WI38 (cell line): ENCODE data around the gene PRLR.
A peak's percentile ranks its signal among the peaks of the same experiment; 100 is the strongest.

ENCODE experiments used
- H3K4me3 ChIP-seq: 2 replicates; pipeline ENCODE4 v1.5.1; 2011; ENCODE audit warnings: low read depth, mild to moderate bottlenecking, control low read depth, low read length
- CTCF ChIP-seq: IDR thresholded peaks from 2 replicates; pipeline ENCODE4 v1.5.1; 2012; ENCODE audit warnings: low read depth, mild to moderate bottlenecking, control low read depth, low read length

Gene PRLR

GRCh38 chr5:35203403-35203802 lies 26.9 kb downstream of the PRLR start:
- TF ChIP-seq CTCF = no peak
- H3K4me3 ChIP-seq = no peak overlapping the region

GRCh38 chr5:35202319-35203111 lies 27.8 kb downstream of the PRLR start:
- H3K4me3 ChIP-seq = no peak overlapping the region
- TF ChIP-seq CTCF = peak; percentile 61; the same call in 1 of the 2 replicates

DNA sequence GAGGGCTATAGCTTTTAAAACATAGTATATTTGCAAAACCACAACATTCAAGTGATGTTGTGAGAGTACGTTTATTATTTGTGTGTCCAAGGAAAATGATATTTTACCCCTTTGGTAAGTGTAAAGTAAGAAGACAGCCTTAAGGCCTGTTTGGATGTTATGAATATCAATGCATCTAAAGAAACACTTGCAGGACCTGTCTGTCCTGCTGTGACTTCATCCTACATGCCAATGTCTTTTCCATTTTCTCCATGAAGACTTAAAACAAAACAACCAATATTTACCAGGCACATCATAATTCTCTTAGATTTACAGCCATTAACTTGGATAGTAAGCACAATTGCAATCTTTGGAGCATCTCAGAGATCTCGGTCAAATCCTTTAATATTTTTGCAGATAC lies 29.0 kb downstream of the PRLR start:
- H3K4me3 ChIP-seq = no peak overlapping the region
- no peak for TF ChIP-seq CTCF

DNA sequence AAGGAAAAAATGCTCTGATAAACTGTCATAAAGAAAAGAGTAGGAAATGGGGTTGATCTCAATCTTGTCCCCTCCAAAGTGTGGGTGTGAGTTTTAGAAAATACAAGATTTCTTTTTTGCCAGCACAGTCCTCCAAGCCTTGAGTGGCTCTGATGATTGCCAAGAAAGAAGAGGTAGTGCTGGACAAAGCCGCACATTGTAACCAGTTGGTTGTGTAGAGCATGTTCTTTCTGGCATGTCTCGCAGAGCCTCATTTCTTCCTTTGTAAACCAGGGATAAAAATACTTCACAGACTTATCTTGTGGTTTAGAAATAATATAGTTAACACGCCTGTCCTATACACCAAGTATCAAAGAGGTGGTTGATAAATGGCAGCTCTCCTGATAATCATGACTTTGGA lies 30.4 kb downstream of the PRLR start:
- TF ChIP-seq CTCF = no peak
- H3K4me3 ChIP-seq = no peak overlapping the region

DNA sequence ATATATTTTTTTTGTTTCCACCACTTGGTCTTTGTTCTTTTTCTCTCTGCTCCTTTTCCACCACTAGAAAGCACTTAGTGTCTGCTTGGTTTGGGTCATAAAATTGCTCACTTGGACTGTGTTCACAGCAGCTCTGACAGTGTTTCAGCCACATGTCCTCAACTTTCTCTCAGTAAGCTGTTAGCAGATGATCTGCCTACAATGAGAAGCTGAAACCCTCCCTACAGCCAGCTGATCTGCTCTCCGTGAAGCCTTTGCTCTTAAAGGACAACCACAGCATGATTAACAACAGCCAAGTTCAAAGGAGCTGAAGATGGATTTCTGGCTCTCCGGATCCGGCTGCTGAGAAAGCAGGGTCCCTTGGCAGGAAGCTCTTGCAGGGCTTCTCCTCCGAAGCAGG lies 31.6 kb downstream of the PRLR start:
- H3K4me3 ChIP-seq = no peak overlapping the region

DNA sequence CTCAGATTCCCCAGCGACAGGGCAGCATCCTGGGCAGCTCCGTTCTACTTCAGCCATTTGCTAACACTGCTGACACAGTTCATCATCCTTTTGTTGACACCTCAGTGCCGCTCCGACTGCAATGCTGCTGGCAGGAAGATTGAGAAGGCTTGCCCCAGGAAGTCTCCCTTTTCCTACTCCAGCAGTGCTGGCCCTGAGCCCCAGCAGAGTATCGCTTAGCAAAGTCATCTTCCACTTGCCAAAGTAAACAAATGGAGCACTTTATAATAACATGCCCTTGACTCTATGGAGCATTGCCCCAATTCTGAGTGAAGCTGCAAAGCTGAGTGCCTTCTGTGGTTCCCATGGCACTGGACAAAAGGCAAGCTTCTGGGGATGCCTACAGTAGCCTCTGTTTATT lies 32.2 kb downstream of the PRLR start:
- no peak overlapping the region for H3K4me3 ChIP-seq
- TF ChIP-seq CTCF = no peak

More for the DNA sequence above, 31.6 kb downstream of the PRLR start:
- TF ChIP-seq CTCF = no peak

GRCh38 chr5:35197351-35197750 lies 32.9 kb downstream of the PRLR start:
- no peak for TF ChIP-seq CTCF
- H3K4me3 ChIP-seq = no peak overlapping the region
